ENCODE measurements around the gene REEP6.

The REEP6 gene

GRCh38 chr19:1522838-1523237 is 31.9 kb downstream of the REEP6 start:
- H3K9me3 ChIP-seq (ENCODE audit: severe bottlenecking), result no peaks in the 10 kb centered on the region
- TF ChIP-seq CTCF (IDR thresholded peaks at IDR 0.05; ENCODE audit: low read depth, low read length), result no peak
- no peak overlapping the region for H3K4me3 ChIP-seq (ENCODE audit: low read depth, low read length)
- DNase-seq, result no peak
- peaks cover 9% of the 10 kb centered on the region for H3K27me3 ChIP-seq (ENCODE audit: insufficient read depth, low read depth, severe bottlenecking)
- H3K36me3 ChIP-seq, result no peaks in the 10 kb centered on the region
- H3K27ac ChIP-seq, result no peak overlapping the region

- TF ChIP-seq CTCF (IDR thresholded peaks at IDR 0.05; ENCODE audit: low read depth, low read length), result no peak
- Histone ChIP-seq H3K27me3 (ENCODE audit: insufficient read depth, low read depth, severe bottlenecking) (peaks cover 9% of the 10 kb centered on the region), H3K4me3 (ENCODE audit: low read depth, low read length) (peak within 1 kb of the TSS; percentile 29), H3K36me3 (no peaks in the 10 kb centered on the region), H3K9me3 (ENCODE audit: severe bottlenecking) (no peaks in the 10 kb centered on the region), H3K27ac (no peak within 1 kb of the TSS)
- DNase-seq, result no peak
Measured at GRCh38 chr19:1523412-1524286, 32.7 kb downstream of the REEP6 start, which contains the start of gene PLK5. Gene PLK5 (plus strand): TSS chr19:1524077. CDS start chr19:1526997, 2,920 bp downstream.

DNA sequence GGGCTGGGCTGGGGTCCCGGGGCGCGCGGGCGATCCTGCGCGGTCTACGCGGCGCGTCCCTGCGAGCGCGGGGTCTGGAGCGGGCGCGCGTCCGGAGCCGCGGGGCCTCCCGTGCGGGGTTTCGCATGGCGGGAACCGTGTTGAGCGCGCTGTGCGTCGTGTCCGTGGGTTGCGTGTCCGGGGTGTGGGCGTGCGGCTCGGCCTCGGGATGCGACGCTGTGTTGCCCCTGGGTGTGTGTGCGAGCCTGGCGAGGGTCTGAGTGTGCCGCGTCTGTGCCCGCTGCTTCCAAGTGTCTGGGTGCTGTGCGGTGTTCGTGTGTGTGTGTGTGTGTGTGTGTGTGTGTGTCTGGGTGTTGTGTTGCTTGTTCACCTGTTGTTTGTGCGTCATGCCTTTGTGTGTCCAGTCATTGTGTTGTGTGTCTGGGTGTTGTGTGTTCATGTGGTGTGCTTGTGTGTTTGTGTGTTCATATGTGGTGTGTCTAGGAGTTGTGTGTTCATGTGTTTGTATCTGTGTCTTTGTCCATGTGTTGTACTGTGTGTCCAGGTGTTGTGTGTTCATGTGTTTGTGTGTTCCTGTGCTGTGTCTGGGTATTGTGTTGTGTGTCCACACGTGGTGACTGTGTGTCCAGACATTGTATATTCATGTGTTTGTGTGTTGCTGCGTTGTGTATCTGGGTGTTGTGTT is 33.4 kb downstream of the REEP6 start:
- Histone ChIP-seq H3K27ac (no peak overlapping the region), H3K36me3 (no peaks in the 10 kb centered on the region), H3K9me3 (ENCODE audit: severe bottlenecking) (no peaks in the 10 kb centered on the region), H3K27me3 (ENCODE audit: insufficient read depth, low read depth, severe bottlenecking) (peaks cover 9% of the 10 kb centered on the region), H3K4me3 (ENCODE audit: low read depth, low read length) (peak overlapping the region; percentile 29)
- DNase-seq, result no peak
- TF ChIP-seq CTCF (IDR thresholded peaks at IDR 0.05; ENCODE audit: low read depth, low read length), result no peak

DNA sequence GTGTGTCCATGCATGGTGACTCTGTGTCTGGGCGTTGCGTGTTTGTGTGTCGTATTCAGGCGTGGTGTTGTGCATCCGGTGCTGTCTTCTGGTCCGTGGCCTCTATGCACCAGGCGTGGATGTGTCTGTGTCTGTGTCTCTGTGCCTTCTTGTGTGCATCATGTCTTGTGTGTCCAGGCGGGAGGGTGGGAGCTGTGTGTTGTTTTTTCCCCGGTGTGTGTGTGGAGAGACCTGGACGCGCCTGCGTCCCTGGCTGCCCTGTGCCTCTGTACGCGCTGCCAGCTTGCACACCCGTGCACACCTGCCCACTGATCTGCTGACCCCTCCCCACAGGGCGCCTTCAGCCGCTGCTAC is 34.0 kb downstream of the REEP6 start:
- Histone ChIP-seq H3K9me3 (ENCODE audit: severe bottlenecking) (no peaks in the 10 kb centered on the region), H3K27me3 (ENCODE audit: insufficient read depth, low read depth, severe bottlenecking) (peaks cover 9% of the 10 kb centered on the region), H3K36me3 (no peaks in the 10 kb centered on the region), H3K4me3 (ENCODE audit: low read depth, low read length) (no peak overlapping the region), H3K27ac (no peak overlapping the region)
- no peak for TF ChIP-seq CTCF (IDR thresholded peaks at IDR 0.05; ENCODE audit: low read depth, low read length)
- DNase-seq, result no peak

DNA sequence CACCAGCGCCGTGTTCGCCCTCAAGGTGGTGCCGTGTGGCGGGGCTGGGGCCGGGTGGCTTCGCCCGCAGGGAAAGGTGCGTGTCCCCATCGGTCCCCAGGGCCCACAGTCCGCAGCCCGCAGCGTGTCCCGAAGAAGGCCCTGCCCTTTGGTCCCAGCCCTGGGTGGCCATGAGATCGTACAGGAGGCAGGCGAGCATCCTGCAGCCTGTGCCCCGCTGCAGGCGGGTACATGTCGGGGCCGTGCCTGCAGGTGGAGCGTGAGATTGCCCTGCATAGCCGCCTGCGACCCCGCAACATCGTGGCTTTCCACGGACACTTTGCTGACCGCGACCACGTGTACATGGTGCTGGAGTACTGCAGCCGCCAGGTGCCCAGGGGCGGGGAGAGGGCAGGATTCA is 34.4 kb downstream of the REEP6 start:
- H3K9me3 ChIP-seq (ENCODE audit: severe bottlenecking), result no peaks in the 10 kb centered on the region
- no peak for DNase-seq
- peak; percentile 41 for TF ChIP-seq CTCF (IDR thresholded peaks at IDR 0.05; ENCODE audit: low read depth, low read length)
- no peak overlapping the region for H3K4me3 ChIP-seq (ENCODE audit: low read depth, low read length)
- no peaks in the 10 kb centered on the region for H3K36me3 ChIP-seq
- peaks cover 9% of the 10 kb centered on the region for H3K27me3 ChIP-seq (ENCODE audit: insufficient read depth, low read depth, severe bottlenecking)
- H3K27ac ChIP-seq, result no peak overlapping the region

Data from WERI-Rb-1 (cell line).